ENCODE measurements around the gene PNLDC1. TPM values are rescaled to one million over a fixed set of nuclear protein-coding genes. Genes with fewer than 3 reads are reported as not detected.
"Not testable (repeated sequence)": the region's sequence is repeated elsewhere in the genome, so short reads cannot be mapped to it uniquely, and the experiment has no call there.

PNLDC1 gene
- total and polyA plus RNA-seq, 2 donors, result 0.15 TPM; not detected in 1

GRCh38 chr6:159819098-159819497, 19.0 kb downstream of the PNLDC1 start:
- no peak overlapping the region for H3K27ac ChIP-seq (ENCODE audit: low read depth)
- no peaks in the 10 kb centered on the region for H3K36me3 ChIP-seq (ENCODE audit: insufficient read depth)
- no peak overlapping the region for H3K4me3 ChIP-seq (ENCODE audit: low read depth, low read length)
- 91% methylated on average over 16 of the region's 16 CpGs for WGBS
- no peak for DNase-seq (ENCODE audit: extremely low spot score)
- no peaks in the 10 kb centered on the region for H3K4me1 ChIP-seq (ENCODE audit: insufficient read depth)

- Histone ChIP-seq H3K4me1 (ENCODE audit: insufficient read depth) (no peaks in the 10 kb centered on the region), H3K4me3 (ENCODE audit: low read depth, low read length) (no peak overlapping the region), H3K27ac (ENCODE audit: low read depth) (no peak overlapping the region), H3K36me3 (ENCODE audit: insufficient read depth) (no peaks in the 10 kb centered on the region)
- 62% methylated on average over 28 of the region's 28 CpGs for WGBS
- no peak for DNase-seq (ENCODE audit: extremely low spot score)
Measured at GRCh38 chr6:159819932-159820640, 20.0 kb downstream of the PNLDC1 start.

- Histone ChIP-seq H3K4me3 (ENCODE audit: low read depth, low read length) (no peak overlapping the region), H3K4me1 (ENCODE audit: insufficient read depth) (no peaks in the 10 kb centered on the region), H3K36me3 (ENCODE audit: insufficient read depth) (no peaks in the 10 kb centered on the region), H3K27ac (ENCODE audit: low read depth) (no peak overlapping the region)
- no peak for DNase-seq (ENCODE audit: extremely low spot score)
- WGBS, result 82% methylated on average over 11 of the region's 11 CpGs
Measured at GRCh38 chr6:159821122-159821521, 21.0 kb downstream of the PNLDC1 start.

- no peak overlapping the region for H3K27ac ChIP-seq (ENCODE audit: low read depth)
- no peaks in the 10 kb centered on the region for H3K36me3 ChIP-seq (ENCODE audit: insufficient read depth)
- no peaks in the 10 kb centered on the region for H3K4me1 ChIP-seq (ENCODE audit: insufficient read depth)
- DNase-seq (ENCODE audit: extremely low spot score), result no peak
- no peak overlapping the region for H3K4me3 ChIP-seq (ENCODE audit: low read depth, low read length)
- WGBS, result 90% methylated on average over 10 of the region's 10 CpGs
Measured at GRCh38 chr6:159821726-159822125, 21.6 kb downstream of the PNLDC1 start.

GRCh38 chr6:159823953-159824352, 23.9 kb downstream of the PNLDC1 start:
- no peak for DNase-seq (ENCODE audit: extremely low spot score)
- 96% methylated on average over 3 of the region's 3 CpGs for WGBS
- H3K27ac ChIP-seq (ENCODE audit: low read depth), result no peak overlapping the region

GRCh38 chr6:159824690-159825089, 24.6 kb downstream of the PNLDC1 start:
- H3K4me3 ChIP-seq (ENCODE audit: low read depth, low read length); H3K4me1 ChIP-seq (ENCODE audit: insufficient read depth); DNase-seq (ENCODE audit: extremely low spot score); H3K36me3 ChIP-seq (ENCODE audit: insufficient read depth); H3K27ac ChIP-seq (ENCODE audit: low read depth): not testable (repeated sequence)
- WGBS, result 95% methylated on average over 9 of the region's 9 CpGs

More at GRCh38 chr6:159823953-159824352, 23.9 kb downstream of the PNLDC1 start:
- Histone ChIP-seq H3K4me3 (ENCODE audit: low read depth, low read length) (no peak overlapping the region), H3K36me3 (ENCODE audit: insufficient read depth) (no peaks in the 10 kb centered on the region), H3K4me1 (ENCODE audit: insufficient read depth) (no peaks in the 10 kb centered on the region)

- Histone ChIP-seq H3K36me3 (ENCODE audit: insufficient read depth) (no peaks in the 10 kb centered on the region), H3K27ac (ENCODE audit: low read depth) (no peak overlapping the region), H3K4me3 (ENCODE audit: low read depth, low read length) (no peak overlapping the region), H3K4me1 (ENCODE audit: insufficient read depth) (no peaks in the 10 kb centered on the region)
- no peak for DNase-seq (ENCODE audit: extremely low spot score)
- 93% methylated on average over 13 of the region's 13 CpGs for WGBS
Measured at GRCh38 chr6:159826004-159826403, 25.9 kb downstream of the PNLDC1 start.

- Histone ChIP-seq H3K27ac (ENCODE audit: low read depth) (no peak overlapping the region), H3K4me1 (ENCODE audit: insufficient read depth) (no peaks in the 10 kb centered on the region), H3K36me3 (ENCODE audit: insufficient read depth) (no peaks in the 10 kb centered on the region), H3K4me3 (ENCODE audit: low read depth, low read length) (no peak overlapping the region)
- WGBS, result 82% methylated on average over 16 of the region's 16 CpGs
- DNase-seq (ENCODE audit: extremely low spot score), result no peak
Measured at GRCh38 chr6:159826968-159827647, 27.0 kb downstream of the PNLDC1 start.

GRCh38 chr6:159828074-159828473, 28.0 kb downstream of the PNLDC1 start:
- 39% methylated on average over 7 of the region's 7 CpGs for WGBS
- Histone ChIP-seq H3K27ac (ENCODE audit: low read depth) (no peak overlapping the region), H3K4me3 (ENCODE audit: low read depth, low read length) (no peak overlapping the region), H3K36me3 (ENCODE audit: insufficient read depth) (no peaks in the 10 kb centered on the region), H3K4me1 (ENCODE audit: insufficient read depth) (no peaks in the 10 kb centered on the region)
- DNase-seq (ENCODE audit: extremely low spot score), result no peak

GRCh38 chr6:159829526-159829925, 29.4 kb downstream of the PNLDC1 start:
- DNase-seq (ENCODE audit: extremely low spot score), result no peak
- WGBS, result 67% methylated on average over 4 of the region's 4 CpGs
- Histone ChIP-seq H3K4me3 (ENCODE audit: low read depth, low read length) (no peak overlapping the region), H3K27ac (ENCODE audit: low read depth) (no peak overlapping the region), H3K36me3 (ENCODE audit: insufficient read depth) (no peaks in the 10 kb centered on the region), H3K4me1 (ENCODE audit: insufficient read depth) (no peaks in the 10 kb centered on the region)

GRCh38 chr6:159830501-159831372, 30.7 kb downstream of the PNLDC1 start:
- 54% methylated on average over 11 of the region's 11 CpGs for WGBS
- no peaks in the 10 kb centered on the region for H3K4me1 ChIP-seq (ENCODE audit: insufficient read depth)
- no peak for DNase-seq (ENCODE audit: extremely low spot score)
- H3K27ac ChIP-seq (ENCODE audit: low read depth), result no peak overlapping the region
- H3K36me3 ChIP-seq (ENCODE audit: insufficient read depth), result no peaks in the 10 kb centered on the region
- no peak overlapping the region for H3K4me3 ChIP-seq (ENCODE audit: low read depth, low read length)

GRCh38 chr6:159831373-159831679, 31.2 kb downstream of the PNLDC1 start:
- H3K4me1 ChIP-seq (ENCODE audit: insufficient read depth), result no peaks in the 10 kb centered on the region
- H3K27ac ChIP-seq (ENCODE audit: low read depth), result no peak overlapping the region
- 89% methylated on average over 4 of the region's 4 CpGs for WGBS
- no peak for DNase-seq (ENCODE audit: extremely low spot score)
- no peak overlapping the region for H3K4me3 ChIP-seq (ENCODE audit: low read depth, low read length)
- no peaks in the 10 kb centered on the region for H3K36me3 ChIP-seq (ENCODE audit: insufficient read depth)

- no peak for DNase-seq (ENCODE audit: extremely low spot score)
- WGBS, result 73% methylated on average over 4 of the region's 4 CpGs
- H3K27ac ChIP-seq (ENCODE audit: low read depth), result no peak overlapping the region
- no peak overlapping the region for H3K4me3 ChIP-seq (ENCODE audit: low read depth, low read length)
- no peaks in the 10 kb centered on the region for H3K36me3 ChIP-seq (ENCODE audit: insufficient read depth)
- H3K4me1 ChIP-seq (ENCODE audit: insufficient read depth), result no peaks in the 10 kb centered on the region
Measured at GRCh38 chr6:159832946-159833345, 32.9 kb downstream of the PNLDC1 start.

- Histone ChIP-seq H3K4me3 (ENCODE audit: low read depth, low read length) (no peak overlapping the region), H3K27ac (ENCODE audit: low read depth) (no peak overlapping the region), H3K36me3 (ENCODE audit: insufficient read depth) (no peaks in the 10 kb centered on the region), H3K4me1 (ENCODE audit: insufficient read depth) (no peaks in the 10 kb centered on the region)
- 41% methylated on average over 2 of the region's 2 CpGs for WGBS
- DNase-seq (ENCODE audit: extremely low spot score), result no peak
Measured at GRCh38 chr6:159833556-159833955, 33.5 kb downstream of the PNLDC1 start.

Measured in urinary bladder (tissue), 4 donors.